NCI-H2081 (cell line): Measurements from ENCODE around the gene HDC.

Experiments
- DNase-seq, 2 experiments: peaks; one replicate each; lab custom pipeline; 2025; lab: John Stamatoyannopoulos, UW

The HDC gene

DNA sequence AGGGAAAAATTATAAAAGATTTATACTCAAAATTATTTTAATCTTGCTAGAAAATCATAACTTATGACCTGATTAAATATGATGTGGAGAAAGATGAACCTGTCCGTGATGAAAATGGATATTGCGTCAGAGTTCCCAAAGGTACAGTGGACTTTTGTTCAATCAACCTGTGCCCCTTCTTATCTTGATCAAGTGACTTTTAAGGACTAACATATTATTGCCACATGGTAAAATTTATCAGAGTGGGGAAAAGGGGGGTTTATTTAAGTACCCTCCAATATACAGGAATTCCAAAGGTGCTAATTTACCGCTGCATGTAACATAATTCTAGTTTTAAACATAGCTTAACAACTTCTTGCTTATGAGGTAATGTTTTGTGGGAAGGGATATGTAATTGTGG, 39.6 kb downstream of the HDC start:
- DNase-seq: no peak

DNA sequence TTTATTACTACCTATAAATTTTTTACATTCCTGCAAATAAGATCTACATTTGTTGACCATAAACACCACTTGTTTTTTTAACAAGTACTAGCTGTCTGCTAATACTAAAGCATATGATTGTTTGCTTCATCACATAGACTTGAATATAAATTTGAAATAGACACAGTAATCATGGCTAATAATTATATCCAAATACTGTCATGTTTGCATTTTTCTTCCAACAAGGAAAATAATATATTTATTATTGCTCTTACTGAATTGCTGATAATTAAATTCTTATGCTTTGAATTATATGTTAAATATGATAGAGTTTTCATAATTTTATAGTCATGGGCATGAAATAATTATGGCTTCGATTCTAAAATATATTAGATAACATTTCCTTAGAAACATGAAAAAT, 40.5 kb downstream of the HDC start:
- no peak for DNase-seq

DNA sequence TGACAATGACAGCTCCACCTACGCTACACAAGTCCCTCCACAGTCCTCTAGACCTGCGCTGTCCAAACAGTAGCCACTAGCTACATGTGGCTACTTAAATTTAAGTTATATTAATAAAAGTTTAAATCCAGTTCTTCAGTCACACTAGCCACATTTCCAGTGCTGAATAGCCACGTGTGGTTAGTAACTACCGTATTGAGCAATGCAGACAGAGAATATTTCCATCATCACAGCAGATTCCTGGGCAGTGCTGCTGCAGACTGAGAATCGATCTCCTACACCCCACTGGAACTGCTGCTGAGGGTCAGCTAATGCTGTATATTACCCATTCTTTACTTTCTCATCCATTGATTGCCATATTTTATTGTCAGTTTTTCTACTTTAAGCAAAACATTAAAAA, 40.9 kb downstream of the HDC start:
- no peak for DNase-seq

DNA sequence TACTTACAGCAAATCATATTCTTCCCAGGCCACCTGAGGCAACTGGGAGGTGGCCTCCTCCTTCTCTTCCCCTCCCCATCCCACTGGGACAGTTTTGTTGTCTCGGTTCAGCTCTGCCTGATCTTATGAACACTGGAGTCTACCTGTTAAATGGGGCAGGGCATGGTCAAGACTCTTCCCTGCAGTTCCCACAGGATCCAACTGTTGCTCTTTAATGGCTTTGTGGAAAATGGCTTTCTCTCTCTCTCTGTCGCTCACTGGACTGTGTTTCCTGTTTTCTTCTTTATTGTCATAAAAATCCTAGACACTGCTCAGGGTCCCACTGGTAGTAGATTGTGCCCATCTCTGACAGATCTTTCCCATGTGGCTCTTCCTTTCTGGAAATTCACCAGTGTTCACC, 43.3 kb downstream of the HDC start:
- DNase-seq: no peak

DNA sequence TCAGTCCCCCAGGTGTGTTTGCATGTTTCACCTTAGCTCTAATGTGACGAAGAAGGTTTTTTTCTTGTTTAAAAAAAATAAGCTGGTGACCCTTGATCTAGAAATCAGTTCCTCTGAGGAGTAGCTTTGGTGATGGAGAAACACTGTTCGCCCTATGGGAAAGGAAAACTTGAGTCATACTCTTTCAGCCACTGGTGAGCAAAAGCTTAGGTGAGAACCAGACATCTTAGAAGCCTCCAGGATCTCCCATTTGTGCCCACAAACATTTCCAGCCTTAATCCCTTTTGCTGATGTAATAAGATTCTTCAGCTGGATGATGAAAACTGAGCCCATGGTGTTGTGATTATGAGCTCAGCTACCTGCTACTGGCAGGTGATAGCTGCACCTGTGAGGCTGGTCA, 45.7 kb downstream of the HDC start:
- DNase-seq: no peak

DNA sequence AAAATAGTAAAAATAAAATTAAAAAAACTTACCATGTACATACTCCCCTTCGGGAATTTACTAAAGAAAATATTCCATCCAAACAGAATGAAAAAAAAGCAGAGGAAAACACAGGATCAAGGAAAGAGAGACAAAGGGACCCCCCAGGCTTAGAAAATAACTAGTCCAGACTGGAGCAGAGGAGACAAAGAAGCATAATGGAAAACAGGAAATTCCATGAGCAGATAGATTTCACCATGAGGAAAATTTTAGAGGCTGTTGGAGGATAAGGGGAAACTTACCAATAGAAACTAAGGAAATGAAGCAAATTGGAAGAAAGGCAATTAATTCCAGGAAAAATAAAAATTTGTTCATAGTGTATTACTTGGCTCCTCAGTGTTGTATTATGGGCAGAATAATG, 46.8 kb downstream of the HDC start:
- DNase-seq: no peak

DNA sequence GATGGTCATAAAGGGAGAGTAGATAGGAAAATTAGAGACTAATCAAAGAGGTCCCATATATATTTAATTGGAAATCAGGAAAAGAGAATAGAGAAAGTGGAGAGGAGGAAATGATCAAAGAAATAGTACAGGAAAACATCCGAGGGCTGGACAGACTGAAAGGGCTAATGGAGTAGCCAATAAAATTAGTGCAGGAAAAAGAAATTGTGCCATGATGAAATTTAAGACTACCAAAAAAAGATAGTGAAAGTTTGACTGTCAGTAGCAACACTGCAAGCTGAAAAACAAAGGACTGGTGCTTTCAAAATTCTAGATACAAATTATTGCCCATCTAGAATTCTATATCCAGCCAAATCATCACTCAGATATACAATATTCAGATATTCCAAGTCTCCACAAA, 47.2 kb downstream of the HDC start:
- DNase-seq: no peak

DNA sequence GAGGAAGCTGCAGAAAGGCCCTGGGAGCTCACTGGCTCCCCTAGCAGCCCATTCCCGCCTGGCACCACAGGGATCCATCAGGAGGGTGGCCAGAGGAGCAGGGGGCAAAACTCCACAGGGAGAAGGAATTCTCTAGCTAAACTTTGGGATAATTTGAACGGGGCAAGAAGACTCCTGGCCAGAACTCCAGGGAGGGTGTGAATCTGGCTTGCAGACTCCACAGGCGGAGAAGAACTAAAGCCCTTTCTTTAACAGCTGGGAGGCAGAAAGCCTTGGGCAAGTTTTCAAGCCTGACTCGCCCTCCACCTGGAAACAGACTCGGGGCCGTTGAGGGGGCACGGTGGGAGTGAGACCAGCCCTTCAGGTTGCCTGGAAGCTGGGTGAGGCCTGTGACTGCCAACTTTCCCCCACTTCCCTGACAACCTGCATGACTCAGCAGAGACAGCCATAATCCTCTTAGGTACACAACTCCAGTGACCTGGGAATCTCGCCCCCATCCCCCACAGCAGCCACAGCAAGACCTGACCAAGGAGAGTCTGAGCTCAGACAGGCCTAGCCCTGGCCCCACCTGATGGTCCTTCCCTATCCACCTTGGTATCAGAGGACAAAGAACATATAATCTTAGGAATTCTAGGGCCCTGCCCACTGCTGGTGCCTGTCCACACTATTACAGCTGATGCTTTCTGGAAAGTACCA, 54.9 kb downstream of the HDC start:
- DNase-seq: no peak

DNA sequence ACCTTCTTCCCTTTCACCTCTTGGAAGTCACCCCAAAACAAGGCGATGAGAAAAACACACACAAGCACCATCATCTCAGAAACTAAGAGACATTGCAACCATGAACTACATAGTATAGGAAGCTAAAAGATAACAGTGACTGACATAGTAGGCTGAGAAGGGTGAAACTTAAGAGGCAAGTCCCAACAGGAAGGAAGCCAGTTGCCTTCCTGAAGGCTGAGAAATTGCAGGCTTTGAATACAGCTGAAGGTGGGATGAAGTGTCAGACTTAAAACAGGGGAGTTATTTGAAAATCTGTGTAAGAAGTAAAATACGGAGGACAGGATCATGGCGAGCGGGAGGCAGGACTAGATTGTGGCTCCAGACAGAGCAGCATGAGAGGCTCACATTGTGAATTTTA, 55.7 kb downstream of the HDC start:
- DNase-seq: no peak

DNA sequence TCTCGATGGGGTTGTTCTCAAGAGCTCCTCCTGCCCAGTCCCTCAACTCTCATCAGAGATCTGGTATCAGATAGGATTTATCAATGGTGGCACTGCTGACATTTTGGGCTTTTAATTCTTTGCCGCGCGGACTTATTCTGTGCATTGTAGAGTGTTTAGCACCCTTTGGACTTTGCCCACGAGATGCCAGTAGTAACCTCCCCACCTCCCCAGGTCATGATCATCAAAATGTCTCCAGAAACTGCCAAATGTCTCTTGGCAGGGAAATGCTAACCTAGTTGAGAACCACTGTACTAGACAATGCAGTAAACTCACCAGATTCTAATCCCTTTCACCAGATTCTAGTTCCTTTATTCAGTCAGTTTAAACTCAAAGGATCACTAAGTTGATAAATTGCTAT, 59.5 kb downstream of the HDC start:
- DNase-seq: no peak

DNA sequence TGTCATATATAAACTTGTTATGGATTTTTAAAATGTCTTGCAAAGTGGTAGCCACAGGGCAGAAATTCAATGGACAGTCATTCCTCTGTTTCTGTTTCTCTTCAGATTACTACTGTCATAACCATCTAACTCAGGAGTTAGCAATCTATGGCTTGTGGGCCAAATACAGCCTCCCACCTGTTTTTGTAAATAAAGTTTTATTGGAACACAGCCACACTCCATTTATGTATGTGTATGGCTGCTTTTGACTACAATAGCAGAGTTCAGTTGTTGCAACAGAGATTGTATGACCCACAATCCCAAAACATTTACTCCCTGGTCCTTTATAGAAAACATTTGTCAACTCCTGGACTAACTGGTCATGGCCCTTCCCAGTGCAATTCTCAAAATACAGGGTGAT, 63.5 kb downstream of the HDC start:
- DNase-seq: no peak

DNA sequence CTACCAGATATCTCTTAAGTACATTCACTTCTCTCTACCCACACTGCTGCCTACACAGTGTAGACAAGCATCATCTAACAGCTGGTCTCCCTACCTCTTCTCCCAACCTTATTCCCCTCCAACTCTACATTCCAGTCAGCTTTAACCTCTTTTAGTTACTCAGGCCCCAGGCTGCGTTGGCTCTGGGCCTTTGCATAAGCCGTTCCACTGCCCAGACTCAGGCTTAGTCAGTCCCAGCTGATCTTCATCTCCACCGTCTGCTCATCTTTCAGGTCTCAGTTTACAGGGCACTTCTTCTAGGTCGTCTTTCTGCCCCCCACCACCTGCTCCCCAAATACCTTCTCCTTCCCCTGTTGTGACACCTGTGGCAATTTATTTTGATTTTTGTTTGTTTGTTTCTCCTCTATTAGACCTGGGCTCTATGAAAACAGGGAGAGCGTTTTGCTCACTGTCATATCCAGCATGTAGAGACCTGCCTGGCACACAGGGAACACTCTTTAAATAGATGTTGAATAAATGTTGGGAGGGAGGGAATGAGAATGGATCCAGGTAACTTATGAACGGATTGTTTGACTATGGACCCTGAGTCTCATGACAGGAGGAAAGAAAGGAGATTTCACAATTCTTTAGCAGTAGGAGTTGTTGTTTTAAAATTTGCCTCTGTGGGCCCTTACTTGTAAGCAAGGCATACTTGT, 72.5 kb downstream of the HDC start:
- no peak for DNase-seq

DNA sequence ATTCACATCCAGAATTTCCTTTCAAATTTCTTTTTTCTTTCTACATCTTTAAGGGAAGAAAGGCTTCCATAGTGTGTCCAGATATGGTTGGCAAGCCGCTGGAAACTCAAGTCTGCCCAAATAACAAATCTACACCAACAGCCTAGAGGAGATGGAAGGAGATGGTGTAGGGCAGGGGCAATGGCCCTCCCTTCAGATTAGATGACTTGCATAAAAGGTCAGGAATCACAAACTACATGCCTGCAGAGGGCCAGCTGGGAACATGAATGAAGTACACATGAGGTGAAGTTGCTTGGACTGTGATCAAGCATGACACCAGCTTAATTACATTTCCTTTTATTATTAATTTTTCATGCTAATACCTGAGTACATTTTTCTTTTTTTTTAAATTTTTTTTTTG, 73.4 kb downstream of the HDC start:
- DNase-seq: no peak
